AG08396 (cell line): ENCODE results near the gene CBARP.
A peak's percentile ranks its signal among the peaks of the same experiment; 100 is the strongest.
"Not testable (repeated sequence)": the region's sequence is repeated elsewhere in the genome, so short reads cannot be mapped to it uniquely, and the experiment has no call there.

ENCODE experiments used
- DNase-seq: peaks from one replicate; pipeline ENCODE4 v3.0.0; 2012; ENCODE audit warnings: low spot score, mixed read lengths

Gene CBARP

GRCh38 chr19:1252821-1253513 is 15.2 kb upstream of the CBARP start:
- DNase-seq: peak; percentile 87

GRCh38 chr19:1252221-1252820 is 14.5 kb upstream of the CBARP start:
- DNase-seq: peak; percentile 85

- DNase-seq: peak; percentile 55
Observed at GRCh38 chr19:1251330-1252220, 13.8 kb upstream of the CBARP start.

- DNase-seq: no peak
Observed at GRCh38 chr19:1250437-1251260, 12.8 kb upstream of the CBARP start.

GRCh38 chr19:1249990-1250436 is 12.2 kb upstream of the CBARP start:
- DNase-seq: no peak

GRCh38 chr19:1249298-1249989 is 11.6 kb upstream of the CBARP start:
- DNase-seq: peak; percentile 95

GRCh38 chr19:1248786-1249297 is 11.0 kb upstream of the CBARP start:
- peak; percentile 82 for DNase-seq

- peak; percentile 92 for DNase-seq
Observed at GRCh38 chr19:1248139-1248785, 10.5 kb upstream of the CBARP start, which contains the start of gene MIDN. MIDN (plus strand) TSS chr19:1248583; CDS start chr19:1250297, 1,714 bp downstream.

- no peak for DNase-seq
Observed at GRCh38 chr19:1247748-1248138, 9.9 kb upstream of the CBARP start.

GRCh38 chr19:1246265-1247087 is 8.7 kb upstream of the CBARP start:
- DNase-seq: not testable (repeated sequence)

- DNase-seq: no peak
Observed at GRCh38 chr19:1245494-1246264, 7.9 kb upstream of the CBARP start.

GRCh38 chr19:1244693-1245451 is 7.1 kb upstream of the CBARP start:
- DNase-seq: no peak

- peak; percentile 91 for DNase-seq
Observed at GRCh38 chr19:1243768-1244692, 6.2 kb upstream of the CBARP start.

GRCh38 chr19:1241417-1242095 is 3.8 kb upstream of the CBARP start, which contains the start of gene ATP5F1D:
ATP5F1D (plus strand) TSS chr19:1241751; CDS start chr19:1241851, 100 bp downstream.
- DNase-seq: peak; percentile 98

GRCh38 chr19:1240925-1241324 is 3.1 kb upstream of the CBARP start:
- no peak for DNase-seq
